HepG2 (cell line): ENCODE data around the gene MASP2.
A peak's percentile ranks its signal among the peaks of the same experiment; 100 is the strongest.

ENCODE experiments used
- KDM1A ChIP-seq: IDR thresholded peaks from 2 replicates; pipeline ENCODE4 v1.6.1; 2016; ENCODE audit warnings: missing compliant biosample characterization
- NFKB2 ChIP-seq: sonication (generic); formaldehyde crosslinking; IDR thresholded peaks from 2 replicates; pipeline ENCODE4 v1.4.0; 2020; ENCODE audit warnings: missing genetic modification reagents, borderline replicate concordance
- NR1H2 ChIP-seq: sonication (generic); formaldehyde crosslinking; IDR thresholded peaks from 2 replicates; pipeline ENCODE4 v1.8.1; 2022; ENCODE audit warnings: low read depth, missing genetic modification reagents, borderline replicate concordance
- SKIL ChIP-seq: sonication (generic); formaldehyde crosslinking; IDR thresholded peaks from 2 replicates; pipeline ENCODE4 v1.8.0; 2022; ENCODE audit warnings: missing genetic modification reagents, mild to moderate bottlenecking, moderate library complexity, borderline replicate concordance
- SNAI1 ChIP-seq: sonication (generic); formaldehyde crosslinking; IDR thresholded peaks from 2 replicates; pipeline ENCODE4 v1.5.0; 2020; ENCODE audit warnings: mild to moderate bottlenecking, missing genetic modification reagents, borderline replicate concordance
- ZNF205 ChIP-seq: IDR thresholded peaks from 2 replicates; pipeline ENCODE4 v1.6.1; 2018; ENCODE audit warnings: missing biosample characterization, missing genetic modification reagents
- ZNF24 ChIP-seq: fragments of 450-650 bp; IDR thresholded peaks from 2 replicates; pipeline ENCODE4 v1.6.1; 2017; ENCODE audit warnings: antibody characterized with exemption, mild to moderate bottlenecking
- ZZZ3 ChIP-seq: sonication (generic); formaldehyde crosslinking; IDR thresholded peaks from 2 replicates; pipeline ENCODE4 v1.4.0; 2020; ENCODE audit warnings: missing genetic modification reagents, mild to moderate bottlenecking, borderline replicate concordance

- TF ChIP-seq SKIL (CRISPR knock-in tag) (no peak), ZZZ3 (CRISPR knock-in tag) (peak; percentile 84; the same call in 1 of the 2 replicates), SNAI1 (CRISPR knock-in tag) (0 out of 2 replicates have a peak, but pooled peaks have one; percentile 78), NR1H2 (CRISPR knock-in tag) (no peak), KDM1A (CRISPR knock-in tag) (no peak), ZNF24 (peak; percentile 48; the same call in 1 of the 2 replicates), ZNF205 (no peak), NFKB2 (peak; percentile 82; the same call in 1 of the 2 replicates)
These were observed 34.5 kb downstream of the MASP2 start, which contains the start of gene TARDBP for GRCh38 chr1:11012260-11013159.
